NCI-H187 treated with DMSO at 0.1 percent for 48 hours (cell line): ENCODE data around the gene SPANXN5.
"Not testable (repeated sequence)": the region's sequence is repeated elsewhere in the genome, so short reads cannot be mapped to it uniquely, and the experiment has no call there.

Source experiments
- DNase-seq: peaks from one replicate; lab custom pipeline; 2025; lab: John Stamatoyannopoulos, UW

Gene SPANXN5, protein sequence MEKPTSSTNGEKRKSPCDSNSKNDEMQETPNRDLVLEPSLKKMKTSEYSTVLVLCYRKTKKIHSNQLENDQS

GRCh38 chrX:52797327-52797726 lies at the start of gene SPANXN5:
TSS of gene SPANXN5 (minus strand) at chrX:52797427. CDS start at chrX:52797348, 79 bp downstream.
- DNase-seq: not testable (repeated sequence)

DNA sequence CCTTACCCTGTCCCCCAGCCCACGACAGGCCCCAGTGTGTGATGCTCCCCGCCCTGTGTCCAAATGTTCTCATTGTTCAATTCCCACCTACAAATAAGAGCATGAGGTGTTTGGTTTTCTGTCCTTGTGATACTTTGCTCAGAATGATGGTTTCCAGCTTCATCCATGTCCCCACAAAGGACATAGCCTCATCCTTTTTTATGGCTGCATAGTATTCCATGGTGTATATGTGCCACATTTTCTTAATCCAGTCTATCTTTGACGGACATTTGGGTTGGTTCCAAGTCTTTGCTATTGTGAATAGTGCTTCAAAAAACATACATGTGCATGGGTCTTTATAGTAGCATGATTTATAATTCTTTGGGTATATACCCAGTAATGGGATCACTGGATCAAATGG lies 46.4 kb upstream of the SPANXN5 start:
- not testable (repeated sequence) for DNase-seq

DNA sequence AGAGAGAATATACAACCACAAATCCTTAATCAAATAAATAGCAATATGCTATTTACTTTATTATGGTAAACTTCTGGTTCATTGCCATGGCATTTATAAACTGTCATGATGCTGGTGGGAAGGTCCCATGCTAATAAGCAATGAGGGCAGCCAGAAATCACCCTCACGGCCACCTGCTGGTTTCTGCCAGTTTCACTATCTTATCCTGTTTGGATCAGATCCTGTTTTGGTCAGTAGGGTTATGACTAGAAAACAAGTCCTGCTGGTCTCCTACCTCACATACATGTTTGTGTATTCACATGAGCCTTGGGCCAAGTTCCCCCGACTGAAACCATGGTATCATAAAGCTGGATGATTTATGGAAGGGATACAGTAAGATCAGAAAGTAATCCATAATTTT lies 41.9 kb upstream of the SPANXN5 start:
- DNase-seq: no peak

- DNase-seq: no peak
Observed at GRCh38 chrX:52830551-52830950, 33.3 kb upstream of the SPANXN5 start.

- no peak for DNase-seq
Observed at GRCh38 chrX:52824608-52825007, 27.4 kb upstream of the SPANXN5 start.

DNA sequence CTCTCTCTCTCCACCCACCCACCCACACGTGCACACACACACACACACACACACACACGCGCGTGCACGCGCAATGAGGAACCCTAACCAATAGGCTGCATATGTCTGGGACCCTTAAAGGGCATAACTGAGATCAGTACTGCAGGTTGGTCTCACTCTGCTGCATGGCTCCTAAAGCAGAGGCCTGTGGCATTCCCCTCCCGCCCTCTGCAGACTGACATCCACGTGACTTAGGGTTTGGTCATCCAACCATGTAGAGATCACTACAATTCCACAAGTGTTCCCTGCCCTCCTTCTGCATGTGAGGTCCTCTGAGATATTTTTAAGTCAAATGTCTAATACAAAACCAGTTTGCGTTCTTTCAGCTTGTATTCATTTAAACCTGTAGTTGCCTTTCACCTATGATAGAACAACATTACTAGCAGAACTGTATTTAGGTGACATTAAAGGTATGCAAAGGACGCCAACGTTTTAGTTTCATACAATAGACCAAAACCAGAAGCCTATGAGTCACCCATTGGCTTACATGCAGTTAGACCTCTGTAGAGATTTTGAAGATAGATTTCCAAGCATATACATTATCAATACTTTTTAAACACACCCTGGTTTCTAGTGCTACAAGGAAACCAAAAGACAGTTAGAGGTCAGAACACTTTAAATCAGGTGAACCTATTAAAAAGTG lies 24.0 kb upstream of the SPANXN5 start:
- no peak for DNase-seq

DNA sequence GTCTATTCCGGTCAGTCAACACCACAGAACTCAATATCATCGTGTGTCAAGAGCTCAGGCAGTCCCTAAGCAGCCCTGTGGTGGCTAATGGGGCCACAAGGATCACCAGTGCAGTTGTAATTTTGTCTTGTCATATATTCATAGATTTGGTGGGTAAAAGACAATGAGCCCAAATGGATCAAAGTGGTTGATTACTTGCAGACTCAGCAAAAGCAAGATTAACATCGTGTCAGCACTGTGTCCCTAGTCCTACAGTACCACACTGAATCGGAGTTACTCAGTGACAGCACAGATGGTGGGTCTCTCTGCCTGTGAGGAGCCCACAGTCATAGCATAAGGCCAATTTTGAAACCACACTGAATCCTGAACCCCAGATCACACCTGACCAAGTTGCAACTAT lies 22.6 kb upstream of the SPANXN5 start:
- no peak for DNase-seq

DNA sequence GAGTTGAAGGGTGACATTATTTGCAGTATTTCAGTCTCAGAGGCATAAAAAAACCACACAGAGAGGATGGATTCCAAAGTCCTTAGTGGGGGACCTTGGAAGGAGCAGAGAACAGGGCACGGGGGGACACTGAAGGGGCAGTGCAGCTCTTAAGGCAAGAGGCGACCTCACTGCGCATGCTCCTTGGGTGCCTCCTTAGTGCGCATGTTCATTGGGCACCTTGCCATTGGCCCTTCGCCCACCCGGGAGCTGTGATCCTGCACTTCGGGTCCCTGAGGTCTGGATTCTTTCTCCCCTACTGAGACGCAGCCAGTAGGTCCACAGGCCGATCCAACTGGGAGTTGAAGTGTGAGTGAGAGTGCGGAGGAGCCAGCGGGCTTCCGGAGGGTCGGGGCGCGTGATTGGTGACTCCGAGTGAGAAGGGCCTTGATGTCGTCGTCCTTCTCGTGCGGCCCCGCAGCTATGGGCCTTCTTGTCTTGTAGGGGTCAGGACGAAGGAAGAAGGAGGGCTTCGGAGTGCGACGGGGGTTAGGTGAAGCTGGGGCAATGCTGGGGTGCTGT lies 13.9 kb upstream of the SPANXN5 start, which contains the start of gene XAGE5:
XAGE5 (plus strand) TSS at position 223 of the 561 bp plus-strand sequence. CDS start 1,280 bp downstream, outside the sequence.
- no peak for DNase-seq

DNA sequence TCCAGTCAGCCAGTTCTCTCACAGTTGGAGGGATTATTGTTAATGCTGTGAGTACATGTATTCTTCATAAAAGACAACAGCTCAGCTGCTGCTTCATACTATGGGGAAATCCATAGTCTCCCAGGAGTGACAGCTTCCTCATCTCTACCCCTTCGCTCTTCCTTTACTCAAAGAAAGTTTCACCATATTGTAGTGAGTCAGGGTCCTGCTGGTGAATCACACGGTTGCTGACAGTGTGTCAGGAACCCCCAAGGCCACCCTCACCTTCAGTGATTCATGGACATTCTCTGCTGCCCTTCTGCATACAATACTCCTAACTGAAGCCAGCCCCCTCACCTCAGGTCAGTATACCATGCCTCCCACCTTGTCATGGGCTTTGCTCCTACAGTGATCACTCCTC lies 7.6 kb upstream of the SPANXN5 start:
- DNase-seq: not testable (repeated sequence)

DNA sequence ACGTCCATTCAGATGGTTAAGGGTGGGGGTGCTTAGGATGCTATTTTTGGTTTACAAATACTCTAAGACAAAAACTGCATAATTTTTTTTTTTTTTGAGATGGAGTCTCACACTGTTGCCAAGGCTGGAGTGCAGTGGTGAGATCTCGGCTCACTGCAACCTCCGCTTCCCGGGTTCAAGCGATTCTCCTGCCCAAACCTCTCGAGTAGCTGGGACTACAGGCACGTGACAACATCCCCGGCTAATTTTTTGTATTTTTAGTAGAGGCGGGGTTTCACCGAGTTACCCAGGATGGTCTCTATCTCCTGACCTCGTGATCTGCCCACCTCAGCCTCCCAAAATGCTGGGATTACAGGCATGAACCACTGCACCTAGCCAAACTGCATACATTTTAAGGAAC lies 23.7 kb downstream of the SPANXN5 start:
- not testable (repeated sequence) for DNase-seq

DNA sequence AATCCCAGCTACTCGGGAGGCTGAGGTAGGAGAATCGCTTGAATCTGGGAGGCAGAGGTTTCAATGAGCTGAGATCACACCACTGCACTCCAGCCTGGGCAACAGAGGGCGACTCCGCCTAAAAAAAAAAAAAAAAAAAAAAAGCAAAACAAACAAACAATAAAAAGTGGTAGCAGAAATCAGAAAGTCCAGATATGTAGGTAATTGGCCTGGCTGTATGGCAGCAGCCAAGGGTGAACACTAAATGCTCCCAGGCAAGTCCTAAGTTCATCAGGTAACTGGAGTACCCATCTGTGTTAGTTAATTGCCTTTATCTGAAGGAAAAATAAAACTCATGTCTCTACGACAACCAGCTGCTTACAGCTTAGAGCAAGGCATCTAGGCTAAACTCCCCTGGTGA lies 31.2 kb downstream of the SPANXN5 start:
- DNase-seq: not testable (repeated sequence)

GRCh38 chrX:52750952-52751351 lies 46.3 kb downstream of the SPANXN5 start, which contains the start of gene SSX2B:
TSS of gene SSX2B (plus strand) at chrX:52751252. CDS start at chrX:52752681, 1,429 bp downstream.
- DNase-seq: not testable (repeated sequence)
